ENCODE results near the gene IRF7.
"Not testable (repeated sequence)": the region's sequence is repeated elsewhere in the genome, so short reads cannot be mapped to it uniquely, and the experiment has no call there.

IRF7 gene

DNA sequence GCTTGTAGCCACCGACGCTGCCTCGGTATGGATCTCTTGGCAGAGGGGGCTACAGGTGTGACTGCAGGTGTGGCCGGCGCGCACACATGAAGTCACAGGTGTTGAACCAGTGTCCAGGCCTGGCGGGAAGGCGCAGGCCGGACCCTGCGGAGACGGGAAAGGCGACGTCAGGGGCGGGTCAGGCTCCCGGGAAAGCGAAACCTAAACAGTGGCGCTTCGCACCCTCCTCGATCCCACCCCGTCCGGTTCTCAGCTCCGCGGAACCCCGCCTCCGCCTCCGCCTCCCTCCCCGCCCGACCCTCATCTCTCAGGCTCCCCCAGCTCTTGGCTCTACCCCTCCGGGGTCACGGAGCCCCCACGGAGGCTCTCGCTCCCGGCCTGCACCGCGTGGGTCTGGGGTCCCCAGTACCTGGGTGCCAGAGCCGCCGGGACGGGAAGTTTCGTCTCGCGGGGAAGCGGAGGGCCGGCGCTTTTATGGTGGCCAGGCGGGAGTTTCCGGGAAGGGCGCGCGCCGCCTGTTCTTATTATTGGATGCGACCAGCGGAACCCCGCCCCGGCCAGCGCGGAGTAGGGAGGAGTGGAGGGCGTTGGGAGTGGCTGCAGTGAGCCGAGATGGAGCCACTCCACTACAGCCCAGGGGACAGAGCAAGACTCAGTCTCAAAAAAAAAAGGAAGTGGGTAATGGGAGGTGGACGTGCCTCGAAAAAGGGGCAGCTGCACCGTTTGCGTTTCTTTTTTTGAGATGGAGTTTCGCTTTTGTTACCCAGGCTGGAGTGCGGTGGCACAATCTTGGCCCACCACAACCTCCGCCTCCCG lies at the start of gene IRF7:
IRF7 (minus strand) TSS at position 447 of the 816 bp plus-strand sequence. CDS start 586 bp downstream, outside the sequence.
- peak; percentile 94 for DNase-seq

DNA sequence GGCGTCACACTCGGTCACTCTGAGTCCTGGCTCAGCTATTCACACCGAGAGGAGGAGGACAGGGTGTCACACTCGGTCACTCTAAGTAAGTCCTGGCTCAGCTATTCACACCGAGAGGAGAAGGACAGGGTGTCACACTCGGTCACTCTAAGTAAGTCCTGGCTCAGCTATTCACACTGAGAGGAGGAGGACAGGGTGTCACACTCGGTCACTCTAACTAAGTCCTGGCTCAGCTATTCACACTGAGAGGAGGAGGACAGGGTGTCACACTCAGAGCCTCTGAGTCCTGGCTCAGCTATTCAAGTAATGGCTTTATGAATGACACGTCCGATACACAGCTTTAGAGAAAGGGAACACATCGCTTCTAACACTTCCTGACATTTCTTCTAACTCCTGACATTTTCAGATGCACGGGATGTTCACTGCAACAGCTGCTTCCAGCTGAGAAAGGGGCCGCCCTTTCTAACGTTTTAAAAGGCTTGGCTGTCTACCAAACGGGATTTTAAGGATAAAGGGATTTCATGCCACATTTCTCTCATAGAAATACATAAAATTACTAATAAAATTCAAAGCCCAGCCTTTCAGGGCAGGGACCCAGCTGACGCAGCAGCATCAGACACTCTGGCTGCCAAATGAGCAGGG lies 49.4 kb upstream of the IRF7 start:
- no peak for DNase-seq

DNA sequence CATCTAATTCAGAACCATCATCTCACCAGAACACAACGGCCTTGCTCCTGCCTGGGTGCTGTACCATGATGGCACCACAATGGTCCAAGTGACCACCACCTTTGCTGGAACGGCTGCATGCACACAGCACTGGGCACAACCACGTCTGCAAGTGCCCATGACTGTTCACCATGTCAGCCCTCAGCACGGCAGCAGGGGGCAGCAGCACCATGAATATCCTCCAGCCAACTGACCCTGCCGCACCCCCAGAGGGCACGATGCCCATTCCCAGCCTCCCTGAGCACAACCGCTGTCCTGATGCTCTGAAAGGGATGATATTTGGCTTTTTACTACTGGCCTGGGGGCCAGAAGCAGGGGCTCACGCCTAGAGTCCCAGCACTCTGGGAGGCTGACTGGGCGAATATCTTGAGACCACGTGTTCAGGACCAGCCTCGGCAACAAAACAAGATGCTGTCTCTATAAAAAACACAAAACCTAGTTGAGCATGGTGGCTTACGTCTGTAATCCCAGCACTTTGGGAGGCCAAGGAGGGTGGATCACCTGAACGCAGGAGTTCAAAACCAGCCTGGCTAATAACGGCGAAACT lies 47.0 kb upstream of the IRF7 start:
- DNase-seq = peak; percentile 41

DNA sequence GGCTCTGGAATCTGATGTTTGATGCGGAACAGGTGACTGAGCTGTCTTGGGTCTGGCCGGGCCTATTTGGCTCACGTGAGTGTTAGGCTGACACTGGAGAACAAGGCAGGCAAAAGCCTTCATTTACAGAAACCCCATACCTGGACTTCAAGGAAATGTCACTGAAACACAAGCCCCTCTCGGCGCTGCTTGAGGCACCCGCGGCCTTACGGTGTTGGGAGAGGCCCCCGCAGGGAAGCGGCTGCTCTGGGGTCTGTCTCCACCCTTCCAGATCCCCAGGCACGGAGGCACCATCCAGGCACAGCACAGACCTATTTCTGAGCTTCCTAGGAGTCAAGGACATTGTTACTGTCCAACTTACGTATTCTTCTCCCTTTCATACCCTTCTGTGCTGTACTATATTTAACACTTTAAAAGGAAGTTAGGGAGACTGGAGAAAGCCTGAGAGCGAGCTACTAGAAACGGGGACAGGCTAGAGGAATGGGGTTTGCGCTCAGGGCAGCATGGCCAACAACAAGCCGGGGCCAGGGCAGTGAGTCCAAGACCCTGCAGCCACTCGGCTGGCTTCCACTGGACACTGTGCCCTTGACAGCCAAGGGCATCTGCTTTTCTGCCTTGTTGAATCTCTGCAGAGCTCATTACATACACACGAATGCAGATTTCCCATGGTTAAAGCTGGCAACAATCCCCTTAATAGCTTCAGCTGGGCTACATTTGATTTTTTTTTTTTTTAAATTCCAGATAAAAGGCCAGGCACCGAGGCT lies 45.1 kb upstream of the IRF7 start:
- DNase-seq = no peak

DNA sequence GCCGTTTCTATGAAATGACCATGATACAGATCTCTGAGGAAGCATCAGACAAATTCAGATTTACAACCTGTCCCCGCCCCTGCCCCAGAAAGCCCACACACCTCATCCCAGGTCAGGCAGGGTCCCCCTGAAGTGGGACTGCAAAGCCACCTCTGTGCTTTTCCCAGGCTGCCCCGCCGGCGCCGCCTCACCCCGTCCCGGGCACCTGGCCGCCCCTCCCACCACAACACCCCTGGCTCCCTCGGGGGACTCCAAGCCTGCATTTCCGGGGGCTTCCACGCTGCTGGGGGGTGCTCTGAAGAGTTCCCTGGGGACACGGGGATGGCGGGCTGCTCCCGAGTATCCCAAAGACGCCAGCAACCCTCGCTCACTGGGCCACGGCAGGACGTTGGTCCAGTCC lies 44.5 kb upstream of the IRF7 start:
- no peak for DNase-seq

DNA sequence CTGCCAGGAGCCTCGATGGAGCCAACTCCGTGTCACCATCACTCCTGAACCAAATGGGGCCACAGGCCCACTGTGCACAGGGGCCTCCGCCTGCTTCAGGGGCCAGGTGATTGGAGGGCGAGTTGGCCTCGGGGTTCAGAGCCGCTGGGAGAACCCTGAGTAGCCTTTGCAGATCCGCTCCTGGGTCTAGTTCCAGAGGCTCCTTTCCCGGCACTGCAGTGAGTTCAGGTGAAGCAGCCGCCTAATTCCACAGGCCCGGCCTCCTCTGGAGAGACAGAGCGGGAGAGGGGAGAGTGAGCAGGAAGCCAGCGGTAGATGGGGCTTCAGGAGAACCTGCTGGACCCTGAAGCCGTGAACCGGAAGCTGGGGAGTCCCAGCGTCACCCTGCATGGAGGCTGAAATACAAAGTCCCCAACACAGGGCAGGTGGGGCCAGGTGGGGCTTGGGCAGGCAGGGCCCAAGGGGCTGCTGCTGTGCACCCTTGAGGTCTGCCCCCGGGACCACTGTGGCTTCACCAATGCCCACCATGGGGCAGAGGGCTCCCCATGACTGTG lies 43.9 kb upstream of the IRF7 start:
- no peak for DNase-seq

DNA sequence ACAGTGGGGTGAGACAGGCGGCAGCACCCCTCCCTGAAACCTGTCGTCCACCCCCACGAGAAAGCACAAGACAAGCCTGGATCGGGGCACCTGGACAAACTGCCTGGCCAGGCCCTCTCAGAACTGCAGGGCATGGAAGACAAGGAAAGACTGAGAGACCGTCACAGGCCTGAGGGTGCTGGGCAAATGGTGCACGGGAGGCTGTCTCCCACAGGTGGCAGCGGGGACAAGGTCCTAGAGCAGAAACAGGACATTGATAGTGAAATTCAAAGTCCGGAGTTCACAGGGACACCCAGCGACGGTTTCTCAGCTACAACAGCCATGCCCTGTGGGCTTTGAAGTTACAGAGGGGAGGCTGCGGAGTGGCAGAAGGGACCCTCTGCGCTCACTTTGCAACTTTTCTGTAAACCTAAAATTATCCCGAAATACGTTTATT lies 42.0 kb upstream of the IRF7 start:
- no peak for DNase-seq

DNA sequence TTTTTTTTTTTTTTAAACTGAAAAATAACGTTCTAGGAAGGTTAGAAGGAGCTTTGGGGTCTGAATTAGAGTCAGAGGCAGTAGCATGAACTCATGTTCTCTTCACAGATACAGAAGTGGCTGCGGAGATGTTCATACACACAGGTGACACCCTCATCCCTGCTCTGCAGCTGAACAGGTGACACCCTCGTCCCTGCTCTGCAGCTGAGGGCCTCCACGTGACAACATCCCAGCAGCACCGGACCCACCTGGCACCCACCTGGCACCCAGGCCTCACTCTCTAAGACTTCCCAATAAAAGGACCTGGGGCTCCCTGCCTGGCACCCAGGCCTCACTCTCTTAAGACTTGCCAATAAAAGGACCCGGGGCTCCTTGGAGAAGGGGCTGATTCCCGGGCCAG lies 41.1 kb upstream of the IRF7 start:
- no peak for DNase-seq

DNA sequence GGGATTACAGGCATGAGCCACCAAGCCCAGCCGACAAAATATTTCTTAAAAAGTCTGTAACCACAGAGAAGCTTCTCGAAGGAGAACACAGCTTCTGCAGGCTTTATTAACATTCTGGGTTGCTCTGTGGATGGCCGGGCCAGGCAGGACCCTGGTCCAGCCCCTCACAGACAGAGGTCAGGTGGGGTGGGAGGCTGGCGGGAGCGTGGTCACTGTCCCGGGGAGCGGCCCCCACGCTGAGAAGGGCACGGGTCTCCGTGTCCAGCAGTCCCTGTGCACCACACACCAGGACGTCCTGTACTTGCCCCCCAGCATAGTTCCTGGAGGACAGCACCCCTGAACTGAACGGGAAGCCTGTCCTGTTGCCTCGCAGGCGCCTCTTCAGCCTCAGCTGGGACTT lies 40.7 kb upstream of the IRF7 start:
- no peak for DNase-seq

DNA sequence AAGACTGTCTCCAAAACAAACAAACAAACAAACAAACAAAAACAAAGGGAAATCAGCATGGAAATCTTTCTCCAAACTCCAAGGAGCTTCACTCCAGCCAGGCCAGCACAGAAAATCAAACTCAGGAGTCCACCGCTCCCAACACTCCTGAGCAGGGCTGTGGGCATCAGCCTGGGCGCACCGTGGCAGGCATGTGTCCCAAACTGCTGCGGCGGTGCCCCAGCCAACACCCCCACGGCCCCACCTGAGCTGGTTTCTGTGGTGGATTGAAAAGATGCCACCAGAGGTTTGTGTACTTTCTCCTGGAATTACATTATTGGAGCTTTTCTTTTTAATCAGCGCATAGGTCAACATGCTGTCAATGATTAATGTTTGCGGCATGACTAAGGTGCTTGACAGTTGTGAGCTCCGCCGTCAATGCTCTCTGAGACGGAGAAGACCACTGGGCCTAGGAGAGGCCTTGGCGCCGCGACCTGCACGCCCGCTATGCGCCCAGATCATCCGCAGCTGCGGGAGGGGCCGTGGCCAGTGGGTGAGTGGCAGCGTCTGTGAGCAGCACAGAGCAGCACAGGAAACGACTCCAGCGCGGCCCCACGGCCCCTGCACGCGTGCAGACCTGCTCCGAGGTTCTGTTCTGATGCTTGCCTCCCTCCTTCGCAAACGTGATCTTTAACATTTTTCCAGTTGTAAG lies 39.4 kb upstream of the IRF7 start:
- DNase-seq = no peak

DNA sequence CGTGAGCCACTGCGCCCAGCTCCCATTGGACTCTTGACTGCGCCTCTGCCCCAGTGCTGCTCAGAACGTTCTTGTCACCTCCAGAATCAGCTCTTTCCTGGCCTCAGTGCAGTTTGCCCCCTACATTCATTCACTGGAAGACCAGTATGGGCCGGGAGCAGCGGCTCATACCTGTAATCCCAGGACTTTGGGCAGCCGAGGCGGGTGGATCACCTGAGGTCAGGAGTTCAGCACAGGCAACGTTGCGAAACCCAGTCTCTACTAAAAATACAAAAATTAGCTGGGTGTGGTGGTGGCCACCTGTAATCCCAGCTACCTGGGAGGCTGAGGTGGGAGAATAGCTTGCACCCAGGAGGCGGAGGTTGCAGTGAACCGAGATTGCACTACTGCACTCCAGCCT lies 38.7 kb upstream of the IRF7 start:
- not testable (repeated sequence) for DNase-seq

DNA sequence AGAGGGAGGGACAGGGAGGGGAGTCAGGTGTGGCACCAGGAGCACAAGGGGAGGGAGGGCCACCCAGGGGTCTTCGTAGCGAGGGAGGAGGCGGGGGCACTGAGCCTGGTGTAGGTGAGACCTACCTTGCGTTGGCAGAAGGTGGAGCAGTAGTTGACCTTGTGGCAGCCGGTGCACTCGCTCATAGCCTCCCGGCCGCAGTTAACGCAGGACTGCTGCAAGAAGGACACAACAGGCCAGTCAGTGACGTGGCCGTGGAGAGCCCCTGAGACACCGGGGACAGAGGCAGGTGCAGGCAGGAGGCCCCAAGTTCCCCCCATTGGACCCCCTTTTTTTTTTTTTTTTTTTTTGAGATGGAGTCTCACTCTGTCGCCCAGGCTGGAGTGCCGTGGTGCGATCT lies 38.1 kb upstream of the IRF7 start:
- DNase-seq = no peak

DNA sequence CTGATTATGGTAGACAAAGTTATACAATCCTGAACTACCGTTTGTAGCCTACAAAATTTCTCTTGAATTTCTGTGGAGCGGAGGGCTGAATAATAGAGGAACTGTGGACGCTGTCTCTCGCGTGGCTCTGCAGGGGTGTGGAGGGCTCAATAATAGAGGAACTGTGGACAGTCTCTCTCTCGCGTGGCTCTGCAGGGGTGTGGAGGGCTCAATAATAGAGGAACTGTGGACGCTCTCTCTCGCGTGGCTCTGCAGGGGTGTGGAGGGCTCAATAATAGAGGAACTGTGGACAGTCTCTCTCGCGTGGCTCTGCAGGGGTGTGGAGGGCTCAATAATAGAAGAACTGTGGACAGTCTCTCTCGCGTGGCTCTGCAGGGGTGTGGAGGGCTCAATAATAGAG lies 37.4 kb upstream of the IRF7 start:
- DNase-seq = not testable (repeated sequence)

DNA sequence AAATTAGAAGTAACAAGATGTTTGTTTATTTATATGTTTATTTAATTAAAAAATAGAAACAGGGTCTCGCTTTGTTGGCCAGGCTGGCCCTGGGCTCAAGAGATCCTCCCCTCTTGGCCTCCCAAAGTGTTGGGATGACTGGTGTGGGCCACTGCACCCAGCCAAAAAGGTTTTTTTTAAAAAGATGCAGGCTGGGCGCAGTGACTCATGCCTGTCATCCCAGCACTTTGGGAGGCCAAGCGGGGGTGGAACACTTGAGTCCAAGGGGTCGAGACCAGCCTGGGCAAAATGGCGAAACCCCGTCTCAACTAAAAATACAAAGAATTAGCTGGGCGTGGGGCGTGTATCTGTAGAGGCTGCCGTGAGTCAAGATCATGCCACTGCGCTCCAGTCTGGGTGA lies 34.7 kb upstream of the IRF7 start:
- no peak for DNase-seq

DNA sequence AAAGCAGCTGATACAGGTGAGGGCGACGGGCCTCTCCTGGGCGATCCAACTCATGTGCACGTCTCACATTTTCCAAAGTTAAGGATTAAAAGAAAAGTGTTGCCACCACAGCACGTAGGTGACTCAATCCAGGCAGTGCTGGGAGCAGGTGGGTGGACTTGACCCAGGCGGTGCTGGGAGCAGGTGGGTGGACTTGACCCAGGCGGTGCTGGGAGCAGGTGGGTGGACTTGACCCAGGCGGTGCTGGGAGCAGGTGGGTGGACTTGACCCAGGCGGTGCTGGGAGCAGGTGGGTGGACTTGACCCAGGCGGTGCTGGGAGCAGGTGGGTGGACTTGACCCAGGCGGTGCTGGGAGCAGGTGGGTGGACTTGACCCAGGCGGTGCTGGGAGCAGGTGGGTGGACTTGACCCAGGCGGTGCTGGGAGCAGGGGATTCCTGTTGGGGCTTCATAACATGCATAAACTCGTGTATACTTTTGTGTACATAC lies 32.0 kb upstream of the IRF7 start:
- DNase-seq = not testable (repeated sequence)

DNA sequence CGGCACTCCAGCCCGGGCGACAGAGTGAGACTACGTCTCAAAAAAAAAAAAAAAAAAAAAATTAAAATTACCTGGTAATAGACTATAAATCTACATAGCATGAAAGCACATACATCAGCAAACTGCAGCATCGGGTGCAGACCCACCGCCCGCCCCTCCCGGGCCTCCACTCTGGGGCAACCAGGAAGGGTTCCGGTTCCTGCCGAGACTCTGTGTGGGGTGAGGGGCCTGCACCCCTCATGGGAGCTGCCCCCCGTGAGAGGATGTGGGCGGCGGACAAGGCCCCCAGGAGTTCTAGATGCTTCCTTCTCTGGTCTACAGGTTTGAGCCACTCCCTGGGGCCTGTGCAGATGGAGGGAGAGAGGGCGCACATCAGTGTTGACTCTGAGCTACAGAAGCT lies 30.5 kb upstream of the IRF7 start:
- no peak for DNase-seq

DNA sequence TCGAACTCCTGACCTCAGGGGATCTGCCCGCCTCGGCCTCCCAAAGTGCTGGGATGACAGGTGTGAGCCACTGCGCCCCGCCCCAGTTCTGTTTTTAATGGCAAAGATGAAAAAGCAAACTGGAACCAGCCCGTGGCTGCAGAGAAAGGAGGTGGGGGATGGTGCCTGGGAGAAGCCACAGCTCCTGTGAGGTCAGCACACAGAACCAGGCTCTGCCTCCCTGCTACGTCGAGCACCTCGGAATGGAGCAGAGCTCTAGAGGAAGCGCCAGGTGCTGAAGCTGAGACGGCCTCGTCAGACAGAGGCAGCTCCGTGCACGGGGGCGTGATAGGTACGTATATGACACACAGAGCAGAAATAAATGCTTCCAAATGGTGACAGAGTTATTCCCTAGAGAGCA lies 29.8 kb upstream of the IRF7 start:
- no peak for DNase-seq

DNA sequence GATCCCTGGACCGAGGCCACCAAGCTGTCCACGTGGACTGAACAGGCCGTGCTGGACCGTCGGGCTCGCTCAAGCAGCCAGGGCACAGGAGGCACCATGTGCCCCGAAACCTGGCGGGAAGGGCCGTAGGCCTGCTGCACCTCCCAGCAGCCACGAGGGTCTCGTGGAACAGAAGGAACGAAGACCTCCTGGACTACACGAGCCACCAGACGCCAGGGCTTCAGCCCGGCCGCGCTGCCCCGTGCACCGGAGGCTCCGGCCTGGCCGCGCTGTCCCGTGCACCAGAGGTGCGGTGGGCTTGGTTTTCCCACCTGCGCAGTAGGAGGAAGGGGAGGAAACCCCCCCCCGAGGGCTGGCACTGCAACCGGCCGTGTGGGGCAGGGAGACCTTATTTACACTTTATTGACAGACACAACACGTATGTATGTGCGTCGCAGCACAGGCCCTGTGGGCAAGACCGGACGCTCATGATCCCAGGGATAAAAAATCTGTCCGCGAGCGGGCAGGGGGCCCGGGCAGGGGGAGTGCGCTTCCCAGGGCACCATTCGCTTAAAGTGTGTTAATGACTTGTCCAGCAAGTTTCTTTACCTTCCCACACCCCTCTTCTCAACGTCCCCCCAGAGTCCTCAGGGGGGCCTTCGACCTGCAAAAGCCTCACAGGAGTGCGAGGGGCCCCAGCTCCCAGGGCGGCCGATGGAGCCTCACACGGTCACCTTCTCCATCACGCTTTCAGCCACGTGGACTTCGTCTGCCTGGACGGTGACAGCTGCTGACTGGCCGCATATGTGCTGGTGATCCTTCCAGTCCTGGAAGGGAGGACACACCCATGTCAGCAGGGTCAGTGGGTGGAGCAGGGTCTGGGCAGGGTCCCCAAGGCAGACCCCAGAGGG lies 28.3 kb upstream of the IRF7 start:
- no peak for DNase-seq

DNA sequence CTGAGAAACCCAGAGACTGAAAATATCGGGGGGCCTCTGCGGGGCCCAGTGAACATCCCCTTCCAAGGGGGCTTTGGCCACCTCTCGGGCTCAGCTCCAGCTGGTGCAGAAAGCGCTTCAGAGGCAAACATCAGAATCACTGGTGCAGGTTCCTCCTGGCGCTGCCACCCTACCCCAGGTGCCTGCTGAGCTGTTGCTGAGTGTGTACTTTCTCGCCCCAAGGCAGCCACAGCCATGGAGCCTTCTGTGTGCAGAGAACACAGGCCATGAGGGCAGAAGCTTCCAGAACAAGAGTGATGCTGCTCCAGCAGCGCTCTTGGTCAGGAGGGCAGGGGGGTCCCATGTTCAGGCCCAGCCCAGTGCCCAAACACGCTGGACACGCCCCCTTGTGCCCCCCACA lies 27.6 kb upstream of the IRF7 start:
- peak; percentile 25 for DNase-seq

DNA sequence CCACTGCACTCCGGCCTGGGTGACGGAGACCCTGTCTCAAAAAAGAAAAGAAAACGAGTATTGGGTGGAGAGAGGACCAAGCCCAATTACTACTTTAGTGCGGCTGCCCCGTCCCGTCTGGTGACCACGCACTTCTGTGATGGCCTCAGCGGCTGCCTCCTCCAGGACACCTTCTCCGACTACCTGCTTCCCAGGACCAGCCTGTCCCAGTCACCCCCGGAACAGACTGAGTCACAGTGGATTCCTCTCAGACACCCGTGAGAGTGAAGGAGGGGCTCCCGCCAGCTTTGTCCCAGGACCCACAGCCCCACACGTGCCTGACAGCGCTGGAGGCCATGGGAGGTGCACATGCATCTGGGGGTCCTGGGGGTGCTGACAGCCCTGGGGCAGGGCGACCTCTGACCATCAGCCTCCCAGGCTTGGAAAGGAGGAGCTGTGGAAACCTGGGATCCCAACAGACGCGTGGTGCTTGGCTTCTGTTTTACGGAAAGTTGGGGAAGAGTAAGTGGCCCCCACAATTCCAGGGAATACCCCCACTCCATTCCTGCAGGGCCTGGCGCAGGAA lies 26.1 kb upstream of the IRF7 start:
- DNase-seq = no peak

Measured in RPMI8226 (cell line).